ENCODE results near the gene RASSF5.

Gene RASSF5

GRCh38 chr1:206586501-206587445, 79.4 kb downstream of the RASSF5 start:
- no peak for TF ChIP-seq CTCF (IDR thresholded peaks at IDR 0.05)
- no peak overlapping the region for H3K27ac ChIP-seq
- no peak overlapping the region for H3K4me3 ChIP-seq
- DNase-seq (ENCODE audit: low spot score): no peak

GRCh38 chr1:206587904-206588303, 80.6 kb downstream of the RASSF5 start:
- Histone ChIP-seq H3K4me3 (no peak overlapping the region), H3K27ac (no peak overlapping the region)
- no peak for TF ChIP-seq CTCF (IDR thresholded peaks at IDR 0.05)
- DNase-seq (ENCODE audit: low spot score): no peak

- DNase-seq (ENCODE audit: low spot score): no peak
- no peak for TF ChIP-seq CTCF (IDR thresholded peaks at IDR 0.05)
- no peak overlapping the region for H3K4me3 ChIP-seq
- H3K27ac ChIP-seq: peak overlapping the region; percentile 0 to 9
These were observed 81.2 kb downstream of the RASSF5 start for GRCh38 chr1:206588492-206588891.

GRCh38 chr1:206589206-206589605, 81.9 kb downstream of the RASSF5 start:
- no peak for DNase-seq (ENCODE audit: low spot score)
- TF ChIP-seq CTCF (IDR thresholded peaks at IDR 0.05): no peak
- H3K27ac ChIP-seq: no peak overlapping the region
- H3K4me3 ChIP-seq: no peak overlapping the region

- DNase-seq (ENCODE audit: low spot score): no peak
- TF ChIP-seq CTCF (IDR thresholded peaks at IDR 0.05): no peak
- H3K27ac ChIP-seq: no peak overlapping the region
These were observed 82.9 kb downstream of the RASSF5 start for GRCh38 chr1:206590025-206590758.

GRCh38 chr1:206591226-206591625, 83.9 kb downstream of the RASSF5 start:
- DNase-seq (ENCODE audit: low spot score): no peak
- no peak overlapping the region for H3K27ac ChIP-seq
- no peak for TF ChIP-seq CTCF (IDR thresholded peaks at IDR 0.05)
- no peak overlapping the region for H3K4me3 ChIP-seq

More at GRCh38 chr1:206590025-206590758, 82.9 kb downstream of the RASSF5 start:
- H3K4me3 ChIP-seq: no peak overlapping the region
